Body of pancreas (tissue), 4 donors: ENCODE measurements around the gene ASS1. TPM values are rescaled to one million over a fixed set of nuclear protein-coding genes. Genes with fewer than 3 reads are reported as not detected.

ENCODE experiments used
- ATAC-seq: fragments of 150-250 bp; one replicate; pipeline ENCODE4 v1.9.1; 2016
- DNase-seq, 4 donors: peaks; one replicate each; pipeline ENCODE4 v3.0.0-alpha.2; 2019
- H3K27ac ChIP-seq, 4 donors: fragments of 200-600 bp; sonication (generic); 1 replicate in 3 of 4; 2 replicates in 1 of 4; pipeline versions ENCODE4 v1.5.1 to v1.6.1; 2016 to 2019; ENCODE audit warnings: mild to moderate bottlenecking in 1 of 4, mixed read lengths in 1 of 4, moderate library complexity in 1 of 4
- H3K27me3 ChIP-seq, 2 donors: fragments of 200-600 bp; sonication (generic); one replicate each; pipeline ENCODE4 v1.6.0; 2016; ENCODE audit warnings: mild to moderate bottlenecking in 1 of 2
- H3K36me3 ChIP-seq, 2 donors: fragments of 200-600 bp; sonication (generic); replicated peaks in 1 of 2; 2 replicates each; pipeline ENCODE4 v1.5.1; 2016; ENCODE audit warnings: low read depth in 2 of 2; ENCODE audit not compliant: insufficient read depth in 1 of 2
- H3K4me1 ChIP-seq: fragments of 200-600 bp; sonication (generic); one replicate; pipeline ENCODE4 v1.6.0; 2016
- H3K4me3 ChIP-seq, 2 donors: fragments of 200-600 bp; sonication (generic); 1 replicate in 1 of 2; 2 replicates in 1 of 2; pipeline ENCODE4 v1.5.1; 2016 to 2019
- H3K9me3 ChIP-seq, 3 donors: fragments of 200-600 bp; sonication (generic); 1 replicate in 2 of 3; 2 replicates in 1 of 3; pipeline ENCODE4 v1.5.1; 2016
- POLR2A ChIP-seq, 3 donors: fragments of 450-650 bp; IDR thresholded peaks; one replicate each; pipeline ENCODE4 v1.6.1; 2016; ENCODE audit warnings: antibody characterized with exemption in 3 of 3, mild to moderate bottlenecking in 2 of 3
- WGBS, 2 donors: methylation state at CpG; one replicate each; pipeline ENCODE4 v1.1.5; 2017; 5-methylcytosine and 5-hydroxymethylcytosine counted together
- intact Hi-C: fragments of 100-400 bp; cut with DNase I; formaldehyde crosslinking; loops from one replicate; pipeline ENCODE4 v1.15.1; 2023
- total RNA-seq, 2 donors: library from RNA; depleted of rRNA; stranded (reverse); fragments of >200 nt; gene quantifications; one replicate each; pipeline ENCODE4 v1.1.0, GENCODE V29; 2016
- TF ChIP-seq, protein P1 (sequence below), 7 experiments: fragments of 450-650 bp in 4 of 7; fragments of 200-600 bp in 3 of 7; sonication (generic) in 3 of 7; IDR thresholded peaks; one replicate each; pipeline ENCODE4 v1.5.1; 2016 to 2019; ENCODE audit warnings: antibody characterized with exemption in 7 of 7

The ASS1 gene
- total RNA-seq, 2 donors from 2014 or later = 31.6 to 120 TPM

DNA sequence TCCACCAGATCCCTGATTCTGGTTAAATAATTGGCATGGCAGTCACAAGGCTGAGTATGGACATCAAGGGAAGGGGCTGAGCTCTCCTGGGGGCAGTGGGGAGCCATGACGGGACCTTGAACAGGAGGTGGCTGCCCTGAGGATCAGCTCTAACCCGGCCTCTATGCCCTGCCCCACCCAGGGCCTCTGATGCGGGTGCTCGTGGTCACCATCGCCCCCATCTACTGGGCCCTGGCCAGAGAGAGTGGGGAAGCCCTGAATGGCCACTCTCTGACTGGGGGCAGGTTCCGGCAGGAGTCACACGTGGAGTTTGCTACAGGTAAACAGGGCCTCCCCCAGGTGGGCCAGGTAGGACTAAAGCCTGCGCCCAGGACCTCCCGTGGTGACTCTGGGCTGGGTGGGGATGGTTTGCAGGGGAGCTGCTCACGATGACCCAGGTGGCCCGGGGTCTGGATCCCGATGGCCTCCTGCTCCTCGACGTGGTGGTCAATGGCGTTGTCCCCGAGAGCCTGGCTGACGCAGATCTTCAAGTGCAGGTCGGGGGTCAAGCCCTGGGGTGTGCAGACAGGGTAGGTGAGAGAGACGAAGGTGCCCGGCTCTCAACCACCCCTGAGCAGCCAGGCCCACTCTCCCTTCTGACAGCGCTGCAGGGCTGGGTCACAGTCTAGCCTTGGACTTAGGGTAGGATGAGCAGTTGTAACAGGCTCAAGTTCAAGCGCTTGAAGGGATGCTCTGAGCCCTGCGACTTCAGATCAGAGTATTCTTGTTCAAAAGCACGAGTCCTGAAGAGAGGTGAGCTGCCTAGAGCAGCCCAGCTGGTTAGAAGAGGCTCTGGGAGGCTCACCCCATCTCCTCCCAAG lies 19.9 kb upstream of the ASS1 start:
- no peaks in the 10 kb centered on the region for H3K36me3 ChIP-seq
- H3K9me3 ChIP-seq = no peaks in the 10 kb centered on the region
- H3K27me3 ChIP-seq = no peaks in the 10 kb centered on the region
- TF ChIP-seq POLR2A (IDR thresholded peaks at IDR 0.05) = no peak
- TF ChIP-seq, protein P1, sequence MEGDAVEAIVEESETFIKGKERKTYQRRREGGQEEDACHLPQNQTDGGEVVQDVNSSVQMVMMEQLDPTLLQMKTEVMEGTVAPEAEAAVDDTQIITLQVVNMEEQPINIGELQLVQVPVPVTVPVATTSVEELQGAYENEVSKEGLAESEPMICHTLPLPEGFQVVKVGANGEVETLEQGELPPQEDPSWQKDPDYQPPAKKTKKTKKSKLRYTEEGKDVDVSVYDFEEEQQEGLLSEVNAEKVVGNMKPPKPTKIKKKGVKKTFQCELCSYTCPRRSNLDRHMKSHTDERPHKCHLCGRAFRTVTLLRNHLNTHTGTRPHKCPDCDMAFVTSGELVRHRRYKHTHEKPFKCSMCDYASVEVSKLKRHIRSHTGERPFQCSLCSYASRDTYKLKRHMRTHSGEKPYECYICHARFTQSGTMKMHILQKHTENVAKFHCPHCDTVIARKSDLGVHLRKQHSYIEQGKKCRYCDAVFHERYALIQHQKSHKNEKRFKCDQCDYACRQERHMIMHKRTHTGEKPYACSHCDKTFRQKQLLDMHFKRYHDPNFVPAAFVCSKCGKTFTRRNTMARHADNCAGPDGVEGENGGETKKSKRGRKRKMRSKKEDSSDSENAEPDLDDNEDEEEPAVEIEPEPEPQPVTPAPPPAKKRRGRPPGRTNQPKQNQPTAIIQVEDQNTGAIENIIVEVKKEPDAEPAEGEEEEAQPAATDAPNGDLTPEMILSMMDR (IDR thresholded peaks at IDR 0.05) = no peak
- intact Hi-C loops = no loop called here
- WGBS, 2 donors = 68 to 78% methylated on average over 7 to 22 of the region's 24 CpGs
- no peaks in the 10 kb centered on the region for H3K4me1 ChIP-seq
- DNase-seq = no peak
- no peak for ATAC-seq
- no peak overlapping the region for H3K27ac ChIP-seq
- no peak overlapping the region for H3K4me3 ChIP-seq

DNA sequence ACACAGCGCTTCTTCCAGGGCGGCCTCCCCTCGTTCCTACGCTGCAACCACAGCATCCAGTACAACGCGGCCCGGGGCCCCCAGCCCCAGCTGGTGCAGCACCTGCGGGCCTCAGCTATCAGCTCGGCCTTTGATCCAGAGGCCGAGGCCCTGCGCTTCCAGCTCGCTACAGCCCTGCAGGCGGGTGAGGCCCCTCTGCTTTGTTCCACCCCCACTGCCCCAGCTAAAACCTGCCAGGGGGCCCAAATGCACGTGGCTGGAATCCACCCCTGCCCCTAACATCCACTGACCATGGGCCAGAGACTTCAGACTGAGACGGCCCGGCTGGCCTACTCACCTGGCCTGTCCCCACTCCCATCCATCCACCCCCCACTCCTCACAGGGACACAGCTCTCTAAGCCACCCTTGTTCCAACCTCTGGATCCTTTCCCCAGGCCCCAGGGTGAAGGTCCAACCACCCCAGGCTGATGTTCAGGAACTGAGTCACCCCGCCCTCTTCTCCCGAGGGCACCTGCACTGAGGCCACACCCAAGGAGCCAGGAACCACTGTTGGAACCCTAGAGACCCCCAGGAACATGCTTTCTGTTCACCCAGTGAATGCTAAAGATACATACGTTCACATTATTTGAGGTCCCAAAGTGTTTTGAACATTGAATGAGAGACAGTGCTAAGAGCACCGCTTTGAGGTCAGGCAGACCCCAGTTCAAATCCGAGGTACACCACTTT lies 18.9 kb upstream of the ASS1 start:
- H3K4me1 ChIP-seq = no peaks in the 10 kb centered on the region

DNA sequence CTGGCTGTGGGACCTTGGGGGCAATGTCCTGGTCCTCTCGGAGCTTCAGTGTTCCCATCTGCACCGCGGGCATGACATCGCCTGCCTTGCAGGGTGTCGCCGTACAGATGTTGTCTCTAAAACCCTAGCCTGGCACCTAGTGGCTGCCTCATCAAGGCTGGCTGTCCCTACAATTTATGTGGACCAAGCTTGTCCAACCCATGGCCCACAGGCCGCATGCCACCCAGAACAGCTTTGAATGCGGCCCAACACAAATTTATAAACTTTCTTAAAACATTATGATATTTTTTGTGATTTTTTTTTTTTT lies 18.3 kb upstream of the ASS1 start:
- no peak for DNase-seq
- TF ChIP-seq, protein P1 (IDR thresholded peaks at IDR 0.05) = no peak
- TF ChIP-seq POLR2A (IDR thresholded peaks at IDR 0.05) = no peak
- no peak for ATAC-seq
- H3K4me3 ChIP-seq = no peak overlapping the region
- H3K27me3 ChIP-seq = no peaks in the 10 kb centered on the region
- 77 to 78% methylated on average over 8 of the region's 8 CpGs for WGBS, 2 donors
- intact Hi-C loops = no loop called here
- no peaks in the 10 kb centered on the region for H3K36me3 ChIP-seq
- H3K4me1 ChIP-seq = no peaks in the 10 kb centered on the region
- no peaks in the 10 kb centered on the region for H3K9me3 ChIP-seq
- no peak overlapping the region for H3K27ac ChIP-seq

More for the DNA sequence above, 18.9 kb upstream of the ASS1 start:
- intact Hi-C loops = no loop called here
- no peaks in the 10 kb centered on the region for H3K27me3 ChIP-seq
- 75 to 81% methylated on average over 10 to 21 of the region's 21 CpGs for WGBS, 2 donors
- no peak for DNase-seq
- H3K36me3 ChIP-seq = no peaks in the 10 kb centered on the region
- no peak for ATAC-seq
- no peak overlapping the region for H3K4me3 ChIP-seq
- no peak overlapping the region for H3K27ac ChIP-seq
- H3K9me3 ChIP-seq = no peaks in the 10 kb centered on the region
- TF ChIP-seq, protein P1 (IDR thresholded peaks at IDR 0.05) = no peak
- no peak for TF ChIP-seq POLR2A (IDR thresholded peaks at IDR 0.05)

DNA sequence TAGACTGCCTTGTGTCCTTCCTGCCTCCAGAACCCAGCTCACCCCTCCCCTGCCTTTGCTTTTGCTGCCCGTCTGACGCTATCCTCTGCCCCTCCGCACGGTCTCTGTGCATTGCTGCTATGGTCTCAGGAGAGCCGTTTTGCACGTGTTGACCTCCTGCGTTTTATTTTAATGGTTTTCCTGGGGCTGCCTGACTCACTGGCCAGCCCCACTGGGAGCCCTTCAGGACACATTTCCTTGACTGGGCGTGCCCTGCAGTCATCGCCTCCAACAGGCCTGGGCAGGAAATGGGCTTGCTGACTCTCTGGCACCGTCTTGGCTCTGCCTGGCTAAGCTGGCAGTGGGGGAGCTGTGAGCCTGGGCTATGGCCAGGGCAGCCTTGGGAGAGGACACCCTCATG lies 17.9 kb upstream of the ASS1 start:
- H3K4me1 ChIP-seq = no peaks in the 10 kb centered on the region
- no peaks in the 10 kb centered on the region for H3K36me3 ChIP-seq
- H3K9me3 ChIP-seq = no peaks in the 10 kb centered on the region
- intact Hi-C loops = no loop called here
- no peak overlapping the region for H3K4me3 ChIP-seq
- ATAC-seq (no peak), DNase-seq (no peak)
- TF ChIP-seq, protein P1 (IDR thresholded peaks at IDR 0.05) = no peak
- no peak for TF ChIP-seq POLR2A (IDR thresholded peaks at IDR 0.05)
- 72 to 80% methylated on average over 10 of the region's 10 CpGs for WGBS, 2 donors
- no peak overlapping the region for H3K27ac ChIP-seq
- no peaks in the 10 kb centered on the region for H3K27me3 ChIP-seq
